NOMO-1 treated with dmso at 0.1 percent for 144 hours (cell line): ENCODE data around the gene AK4.
A peak's percentile ranks its signal among the peaks of the same experiment; 100 is the strongest.

ENCODE experiments used
- DNase-seq: peaks from one replicate; lab custom pipeline; 2025; ENCODE audit not compliant: unreplicated experiment; lab: John Stamatoyannopoulos, UW

AK4 gene

GRCh38 chr1:65243491-65243890, 95.5 kb downstream of the AK4 start:
- DNase-seq, result no peak

GRCh38 chr1:65245295-65245694, 97.3 kb downstream of the AK4 start:
- no peak for DNase-seq

- DNase-seq, result no peak
These were observed 99.7 kb downstream of the AK4 start for GRCh38 chr1:65247419-65248359.

- DNase-seq, result no peak
These were observed 102.8 kb downstream of the AK4 start for GRCh38 chr1:65250826-65251225.

- DNase-seq, result no peak
These were observed 105.9 kb downstream of the AK4 start for GRCh38 chr1:65253800-65254319.

GRCh38 chr1:65254320-65255034, 106.5 kb downstream of the AK4 start:
- peak; percentile 20 for DNase-seq

- no peak for DNase-seq
These were observed 107.1 kb downstream of the AK4 start for GRCh38 chr1:65255035-65255655.

GRCh38 chr1:65255656-65256050, 107.7 kb downstream of the AK4 start:
- DNase-seq, result no peak

GRCh38 chr1:65256860-65257708, 109.1 kb downstream of the AK4 start:
- no peak for DNase-seq

- DNase-seq, result no peak
These were observed 110.1 kb downstream of the AK4 start for GRCh38 chr1:65258106-65258505.

- DNase-seq, result no peak
These were observed 111.8 kb downstream of the AK4 start for GRCh38 chr1:65259816-65260215.

- DNase-seq, result no peak
These were observed 113.0 kb downstream of the AK4 start for GRCh38 chr1:65260851-65261473.

GRCh38 chr1:65263286-65263685, 115.3 kb downstream of the AK4 start:
- no peak for DNase-seq

GRCh38 chr1:65264197-65264929, 116.4 kb downstream of the AK4 start:
- no peak for DNase-seq

GRCh38 chr1:65265296-65265650, 117.3 kb downstream of the AK4 start:
- no peak for DNase-seq

- DNase-seq, result no peak
These were observed 117.8 kb downstream of the AK4 start for GRCh38 chr1:65265651-65266351.

- no peak for DNase-seq
These were observed 118.5 kb downstream of the AK4 start for GRCh38 chr1:65266476-65266875.

GRCh38 chr1:65267271-65267670, 119.3 kb downstream of the AK4 start:
- no peak for DNase-seq

GRCh38 chr1:65267683-65268082, 119.7 kb downstream of the AK4 start:
- DNase-seq, result no peak
